Neutrophil (primary cell): Measurements from ENCODE around the gene ESF1.

Experiments used
- H3K27ac ChIP-seq: fragments of 200-600 bp; sonication (generic); 2 replicates; pipeline ENCODE4 v1.5.1; 2016; ENCODE audit warnings: mild to moderate bottlenecking, moderate library complexity
- H3K27me3 ChIP-seq: fragments of 200-600 bp; sonication (generic); 2 replicates; pipeline ENCODE4 v1.6.0; 2016; ENCODE audit warnings: mild to moderate bottlenecking
- H3K36me3 ChIP-seq: fragments of 200-600 bp; sonication (generic); 2 replicates; pipeline ENCODE4 v1.5.1; 2017
- H3K4me1 ChIP-seq, 2 experiments: fragments of 200-600 bp in 1 of 2; sonication (generic) in 1 of 2; 1 replicate in 1 of 2; 2 replicates in 1 of 2; pipeline versions ENCODE4 v1.5.1 to v1.6.1; 2013 to 2016; ENCODE audit warnings: low read depth in 1 of 2, low read length in 1 of 2, mild to moderate bottlenecking in 1 of 2, moderate library complexity in 1 of 2; ENCODE audit not compliant: control insufficient read depth in 1 of 2, insufficient read depth in 1 of 2
- H3K4me3 ChIP-seq, 2 experiments: fragments of 200-600 bp in 1 of 2; sonication (generic) in 1 of 2; 1 replicate in 1 of 2; 2 replicates in 1 of 2; pipeline ENCODE4 v1.5.1; 2013 to 2016; ENCODE audit warnings: low read depth in 1 of 2, low read length in 1 of 2, mild to moderate bottlenecking in 1 of 2, moderate library complexity in 1 of 2
- H3K9me3 ChIP-seq: fragments of 200-600 bp; sonication (generic); 2 replicates; pipeline ENCODE4 v1.5.1; 2016
- TF ChIP-seq, protein P1 (sequence below): fragments of 200-600 bp; sonication (generic); IDR thresholded peaks from 2 replicates; pipeline ENCODE4 v1.5.1; 2016; ENCODE audit warnings: antibody characterized with exemption

Gene ESF1

DNA sequence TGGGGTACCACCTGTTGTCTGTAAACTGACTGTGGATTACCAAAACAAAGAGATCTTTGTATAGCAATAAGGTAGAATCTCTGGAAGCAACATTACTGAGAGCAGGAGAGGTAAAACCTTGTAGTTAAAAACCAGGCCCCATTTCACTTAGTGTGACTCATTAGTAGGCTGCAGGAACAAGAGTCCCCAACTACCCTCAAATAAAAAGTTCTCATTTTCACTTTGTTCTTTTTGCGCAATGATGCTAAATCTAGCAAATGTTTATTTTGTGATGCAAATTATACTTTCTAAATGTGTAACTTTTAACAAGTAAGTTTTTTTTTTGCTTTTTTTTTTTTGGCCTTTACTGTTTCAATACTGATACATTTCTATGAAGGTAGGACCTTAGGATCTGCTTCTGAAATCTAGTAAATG is 67.1 kb downstream of the ESF1 start:
- H3K4me3 ChIP-seq: no peak overlapping the region

DNA sequence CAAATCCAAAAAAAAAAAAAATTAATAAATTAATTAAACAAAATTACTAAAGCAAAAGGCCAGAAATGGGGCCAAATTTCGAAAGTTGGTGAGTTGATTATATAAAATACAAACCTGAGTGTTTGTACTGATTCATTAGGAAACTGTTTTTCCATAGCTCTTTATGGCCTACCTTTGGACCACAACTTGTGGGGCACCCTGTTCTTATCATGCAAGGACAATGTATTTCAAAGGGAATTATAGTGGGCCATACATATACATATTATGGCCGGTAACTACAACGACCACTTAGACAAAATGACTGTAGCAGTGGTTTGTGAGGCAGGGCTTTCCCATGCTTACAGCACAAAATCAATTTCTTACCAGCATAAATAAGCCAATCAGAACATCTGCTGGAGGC is 69.5 kb downstream of the ESF1 start:
- TF ChIP-seq, protein P1, sequence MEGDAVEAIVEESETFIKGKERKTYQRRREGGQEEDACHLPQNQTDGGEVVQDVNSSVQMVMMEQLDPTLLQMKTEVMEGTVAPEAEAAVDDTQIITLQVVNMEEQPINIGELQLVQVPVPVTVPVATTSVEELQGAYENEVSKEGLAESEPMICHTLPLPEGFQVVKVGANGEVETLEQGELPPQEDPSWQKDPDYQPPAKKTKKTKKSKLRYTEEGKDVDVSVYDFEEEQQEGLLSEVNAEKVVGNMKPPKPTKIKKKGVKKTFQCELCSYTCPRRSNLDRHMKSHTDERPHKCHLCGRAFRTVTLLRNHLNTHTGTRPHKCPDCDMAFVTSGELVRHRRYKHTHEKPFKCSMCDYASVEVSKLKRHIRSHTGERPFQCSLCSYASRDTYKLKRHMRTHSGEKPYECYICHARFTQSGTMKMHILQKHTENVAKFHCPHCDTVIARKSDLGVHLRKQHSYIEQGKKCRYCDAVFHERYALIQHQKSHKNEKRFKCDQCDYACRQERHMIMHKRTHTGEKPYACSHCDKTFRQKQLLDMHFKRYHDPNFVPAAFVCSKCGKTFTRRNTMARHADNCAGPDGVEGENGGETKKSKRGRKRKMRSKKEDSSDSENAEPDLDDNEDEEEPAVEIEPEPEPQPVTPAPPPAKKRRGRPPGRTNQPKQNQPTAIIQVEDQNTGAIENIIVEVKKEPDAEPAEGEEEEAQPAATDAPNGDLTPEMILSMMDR: no peak
- no peak overlapping the region for H3K4me3 ChIP-seq
- H3K27me3 ChIP-seq: no peaks in the 10 kb centered on the region
- H3K4me1 ChIP-seq: no peaks in the 10 kb centered on the region
- no peak overlapping the region for H3K27ac ChIP-seq
- peaks cover 12% of the 10 kb centered on the region for H3K36me3 ChIP-seq
- no peaks in the 10 kb centered on the region for H3K9me3 ChIP-seq

More for the DNA sequence above, 67.1 kb downstream of the ESF1 start:
- Histone ChIP-seq H3K27ac (no peak overlapping the region), H3K27me3 (no peaks in the 10 kb centered on the region), H3K36me3 (peaks cover 12% of the 10 kb centered on the region), H3K4me1 (no peaks in the 10 kb centered on the region), H3K9me3 (no peaks in the 10 kb centered on the region)
- TF ChIP-seq, protein P1: no peak

DNA sequence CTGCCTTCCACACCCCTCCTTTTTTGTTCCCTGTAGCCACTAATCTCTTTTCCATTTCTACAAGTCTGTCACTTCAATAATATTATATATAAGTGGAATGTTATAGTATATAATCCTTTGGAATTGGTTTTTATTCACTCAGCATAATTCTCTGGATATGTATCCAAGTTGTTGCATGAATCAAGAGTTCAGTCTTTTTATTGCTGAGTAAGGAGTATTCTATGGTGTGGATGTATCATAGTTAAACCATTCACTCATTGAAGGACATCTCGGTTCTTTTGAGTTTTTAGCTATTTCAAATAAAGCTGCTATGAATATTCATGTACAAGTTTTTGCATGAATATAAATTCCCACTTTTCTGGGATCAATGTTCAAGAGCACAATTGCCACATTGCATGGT is 76.5 kb downstream of the ESF1 start:
- no peaks in the 10 kb centered on the region for H3K9me3 ChIP-seq
- TF ChIP-seq, protein P1: no peak

DNA sequence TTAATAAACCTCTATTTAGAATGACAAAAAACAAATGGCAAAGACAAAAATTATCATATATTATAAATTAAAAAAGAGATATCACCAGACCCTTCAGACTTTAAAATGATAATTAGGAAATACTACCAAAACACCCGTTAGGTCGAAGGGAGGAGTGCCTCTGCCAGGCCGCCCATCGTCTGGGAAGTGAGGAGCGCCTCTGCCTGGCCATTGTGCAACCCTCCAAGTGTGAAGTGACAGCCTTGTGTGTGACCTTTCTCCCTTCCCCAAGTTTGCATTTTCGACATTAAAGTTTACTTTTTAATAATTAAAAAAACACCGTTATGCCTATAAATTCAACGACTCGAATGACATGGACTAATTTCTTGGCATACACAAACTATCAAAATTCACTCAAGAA is 81.5 kb downstream of the ESF1 start:
- no peaks in the 10 kb centered on the region for H3K4me1 ChIP-seq
- H3K9me3 ChIP-seq: no peaks in the 10 kb centered on the region
- TF ChIP-seq, protein P1: no peak
- no peak overlapping the region for H3K4me3 ChIP-seq
- no peaks in the 10 kb centered on the region for H3K36me3 ChIP-seq
- no peak overlapping the region for H3K27ac ChIP-seq
- no peaks in the 10 kb centered on the region for H3K27me3 ChIP-seq

More for the DNA sequence above, 76.5 kb downstream of the ESF1 start:
- Histone ChIP-seq H3K4me1 (no peaks in the 10 kb centered on the region), H3K27me3 (no peaks in the 10 kb centered on the region), H3K27ac (no peak overlapping the region), H3K4me3 (no peak overlapping the region), H3K36me3 (peaks cover 2% of the 10 kb centered on the region)

DNA sequence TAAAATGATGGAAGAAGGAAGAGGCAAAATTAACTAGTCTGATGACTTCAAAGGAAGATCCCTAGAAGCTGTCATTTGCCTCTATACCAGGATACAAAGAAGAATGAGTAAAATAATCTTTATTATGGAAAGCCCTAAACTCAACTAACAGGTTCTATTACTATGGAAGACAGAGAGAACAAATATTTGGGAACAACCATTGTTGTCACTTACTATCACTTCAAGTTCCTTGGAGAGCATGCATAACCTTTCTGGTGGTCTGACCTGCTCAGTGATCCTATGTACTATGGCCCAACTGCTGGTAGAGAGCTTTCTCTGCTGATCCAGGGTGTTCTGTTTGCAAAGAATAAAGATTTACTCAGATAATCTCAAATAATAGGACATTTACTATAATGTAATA is 83.2 kb downstream of the ESF1 start:
- Histone ChIP-seq H3K27ac (no peak overlapping the region), H3K36me3 (no peaks in the 10 kb centered on the region), H3K9me3 (no peaks in the 10 kb centered on the region), H3K4me3 (no peak overlapping the region), H3K4me1 (no peaks in the 10 kb centered on the region), H3K27me3 (no peaks in the 10 kb centered on the region)
- TF ChIP-seq, protein P1: no peak

DNA sequence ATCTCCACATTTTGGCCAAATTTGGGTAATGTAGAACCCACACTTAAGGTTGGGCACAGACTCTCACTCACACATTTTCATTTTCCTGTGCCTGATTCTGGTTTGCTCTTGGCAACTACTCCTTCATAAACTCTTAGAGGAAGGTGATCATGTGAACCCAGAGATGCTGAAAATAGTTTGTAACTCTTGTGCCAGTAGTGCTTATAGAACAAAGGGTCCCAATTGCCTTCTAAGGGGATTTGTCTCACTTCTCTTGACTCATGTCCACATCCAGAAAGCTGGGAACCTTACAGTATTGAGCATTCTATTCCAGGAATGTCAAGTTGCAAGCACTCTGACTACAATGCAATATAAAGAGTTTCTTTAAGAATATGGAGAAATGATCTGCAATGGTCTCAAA is 84.0 kb downstream of the ESF1 start:
- Histone ChIP-seq H3K9me3 (no peaks in the 10 kb centered on the region), H3K4me1 (no peaks in the 10 kb centered on the region), H3K36me3 (no peaks in the 10 kb centered on the region), H3K27me3 (no peaks in the 10 kb centered on the region), H3K27ac (no peak overlapping the region), H3K4me3 (no peak overlapping the region)
- TF ChIP-seq, protein P1: no peak
